Progenitor cell of endocrine pancreas (in vitro differentiated cells): ENCODE results near the gene KRTAP5-7. TPM values are rescaled to one million over a fixed set of nuclear protein-coding genes. Genes with fewer than 3 reads are reported as not detected.

Source experiments
- DNase-seq: peaks from one replicate; pipeline ENCODE4 v3.0.0; 2021; ENCODE audit warnings: low spot score; ENCODE audit not compliant: unreplicated experiment
- H3K27ac Mint-ChIP-seq: 2 replicates; pipeline ENCODE4 v1.8.0; 2021; ENCODE audit warnings: mild to moderate bottlenecking, moderate library complexity, mixed read lengths
- H3K27me3 Mint-ChIP-seq: 2 replicates; pipeline ENCODE4 v1.8.0; 2021; ENCODE audit warnings: mixed read lengths
- H3K36me3 Mint-ChIP-seq: 2 replicates; pipeline ENCODE4 v1.8.0; 2022; ENCODE audit warnings: mixed read lengths; ENCODE audit not compliant: insufficient read depth
- H3K4me1 Mint-ChIP-seq: 2 replicates; pipeline ENCODE4 v1.8.0; 2021; ENCODE audit warnings: low read depth, mixed read lengths
- H3K4me3 Mint-ChIP-seq: 2 replicates; pipeline ENCODE4 v1.8.0; 2021; ENCODE audit warnings: low read depth, mild to moderate bottlenecking, moderate library complexity, mixed read lengths
- H3K9me3 Mint-ChIP-seq: 2 replicates; pipeline ENCODE4 v1.8.0; 2021; ENCODE audit warnings: low read depth, mixed read lengths
- total RNA-seq: library from RNA; stranded (reverse); gene quantifications from 2 replicates; pipeline ENCODE4 v1.2.1, GENCODE V29; 2021
- TF ChIP-seq, protein P1 (sequence below): fragments of 200-600 bp; sonication (generic); IDR thresholded peaks from one replicate; pipeline ENCODE4 v1.5.0; 2021; ENCODE audit warnings: antibody characterized with exemption, mild to moderate bottlenecking; ENCODE audit not compliant: unreplicated experiment

KRTAP5-7 gene
- total RNA-seq, 1 donor from 2014 or later = 0.41 TPM

DNA sequence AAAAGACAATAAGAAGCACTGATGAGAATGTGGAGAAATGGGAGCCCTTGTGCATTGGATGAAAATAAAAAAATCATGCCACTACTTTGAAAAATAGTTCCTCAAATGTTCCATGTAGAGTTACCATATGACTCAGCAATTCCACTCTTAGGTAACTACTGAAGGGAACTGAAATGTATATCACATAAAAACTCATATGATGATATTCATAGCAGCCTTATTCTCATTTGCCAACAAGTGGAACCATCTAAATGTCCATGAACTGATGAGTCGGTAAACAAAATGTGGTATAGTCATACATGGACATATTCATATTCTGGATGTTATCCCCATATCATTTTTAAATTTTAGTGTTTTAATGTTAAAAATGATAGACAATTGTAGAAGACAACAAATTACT lies 24.6 kb downstream of the KRTAP5-7 start:
- no peaks in the 10 kb centered on the region for H3K4me1 Mint-ChIP-seq
- DNase-seq = no peak
- no peaks in the 10 kb centered on the region for H3K36me3 Mint-ChIP-seq
- H3K27me3 Mint-ChIP-seq = peaks cover 17% of the 10 kb centered on the region
- no peak overlapping the region for H3K27ac Mint-ChIP-seq
- no peaks in the 10 kb centered on the region for H3K9me3 Mint-ChIP-seq
- H3K4me3 Mint-ChIP-seq = no peak overlapping the region
- TF ChIP-seq, protein P1, sequence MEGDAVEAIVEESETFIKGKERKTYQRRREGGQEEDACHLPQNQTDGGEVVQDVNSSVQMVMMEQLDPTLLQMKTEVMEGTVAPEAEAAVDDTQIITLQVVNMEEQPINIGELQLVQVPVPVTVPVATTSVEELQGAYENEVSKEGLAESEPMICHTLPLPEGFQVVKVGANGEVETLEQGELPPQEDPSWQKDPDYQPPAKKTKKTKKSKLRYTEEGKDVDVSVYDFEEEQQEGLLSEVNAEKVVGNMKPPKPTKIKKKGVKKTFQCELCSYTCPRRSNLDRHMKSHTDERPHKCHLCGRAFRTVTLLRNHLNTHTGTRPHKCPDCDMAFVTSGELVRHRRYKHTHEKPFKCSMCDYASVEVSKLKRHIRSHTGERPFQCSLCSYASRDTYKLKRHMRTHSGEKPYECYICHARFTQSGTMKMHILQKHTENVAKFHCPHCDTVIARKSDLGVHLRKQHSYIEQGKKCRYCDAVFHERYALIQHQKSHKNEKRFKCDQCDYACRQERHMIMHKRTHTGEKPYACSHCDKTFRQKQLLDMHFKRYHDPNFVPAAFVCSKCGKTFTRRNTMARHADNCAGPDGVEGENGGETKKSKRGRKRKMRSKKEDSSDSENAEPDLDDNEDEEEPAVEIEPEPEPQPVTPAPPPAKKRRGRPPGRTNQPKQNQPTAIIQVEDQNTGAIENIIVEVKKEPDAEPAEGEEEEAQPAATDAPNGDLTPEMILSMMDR = no peak

DNA sequence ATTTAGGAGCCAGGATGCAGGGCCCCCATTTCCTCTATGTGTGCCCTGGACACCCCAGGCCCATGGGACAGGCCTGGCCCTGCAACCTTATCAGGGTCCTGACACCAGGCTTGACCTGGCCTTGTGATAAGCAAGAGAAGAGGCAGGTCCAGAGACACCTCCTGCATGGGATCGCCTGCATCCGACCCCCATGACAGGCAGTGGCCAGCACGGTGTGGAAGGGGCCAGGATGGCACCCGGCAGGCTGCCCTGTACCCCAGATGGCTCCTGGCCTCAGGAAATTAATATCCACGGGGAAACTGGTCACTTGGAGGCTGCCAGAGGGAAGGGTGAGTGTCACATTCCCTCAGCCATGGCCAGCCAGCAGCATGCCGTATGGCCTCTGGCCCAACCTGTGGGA lies 27.9 kb downstream of the KRTAP5-7 start:
- H3K4me1 Mint-ChIP-seq = no peaks in the 10 kb centered on the region
- TF ChIP-seq, protein P1 = no peak
- DNase-seq = no peak
- no peaks in the 10 kb centered on the region for H3K36me3 Mint-ChIP-seq
- H3K27me3 Mint-ChIP-seq = peaks cover 5% of the 10 kb centered on the region
- H3K9me3 Mint-ChIP-seq = peaks cover 4% of the 10 kb centered on the region
- no peak overlapping the region for H3K27ac Mint-ChIP-seq
- H3K4me3 Mint-ChIP-seq = no peak overlapping the region

DNA sequence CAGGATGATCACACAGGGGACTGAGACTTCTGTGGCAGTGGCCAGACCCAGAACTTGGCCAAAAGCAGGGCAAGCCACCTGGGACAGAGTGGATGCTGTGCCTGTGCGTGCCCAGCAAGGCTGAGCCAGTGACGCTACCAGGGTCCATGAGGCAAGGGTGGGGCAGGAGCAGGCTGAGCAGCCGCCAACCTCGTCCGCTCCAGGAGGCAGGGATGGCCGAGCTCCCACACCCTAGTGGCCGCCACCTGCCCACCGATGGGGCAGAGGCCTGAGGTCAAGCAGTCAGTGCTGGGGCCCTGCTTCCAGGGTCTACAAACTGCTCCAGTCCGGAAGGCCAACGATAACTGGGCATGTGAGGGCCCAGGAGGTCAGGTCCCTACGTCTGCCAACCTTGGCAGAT lies 28.4 kb downstream of the KRTAP5-7 start:
- Mint-ChIP-seq H3K9me3 (peaks cover 6% of the 10 kb centered on the region), H3K36me3 (no peaks in the 10 kb centered on the region), H3K4me3 (no peak overlapping the region), H3K27ac (no peak overlapping the region), H3K27me3 (no peaks in the 10 kb centered on the region), H3K4me1 (no peaks in the 10 kb centered on the region)
- TF ChIP-seq, protein P1 = no peak
- no peak for DNase-seq

DNA sequence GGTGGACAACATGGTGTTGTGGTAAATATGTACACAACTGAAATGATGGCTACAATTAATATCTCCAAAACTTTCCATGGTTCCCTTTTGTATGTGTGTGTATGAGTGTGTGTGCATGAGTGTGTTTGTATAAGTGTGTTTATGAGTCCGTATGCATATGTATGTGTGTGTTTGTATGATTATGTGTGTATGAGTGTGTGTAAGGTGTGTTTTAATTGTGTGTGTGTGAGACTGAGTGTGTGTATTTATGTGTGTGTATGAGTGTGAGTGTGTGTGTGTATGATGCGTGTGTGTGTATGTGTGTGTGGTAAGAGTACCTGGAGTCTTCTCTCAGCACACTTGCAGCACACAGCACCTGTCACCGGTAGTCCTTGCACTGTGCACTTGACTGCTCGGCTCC lies 29.0 kb downstream of the KRTAP5-7 start:
- H3K9me3 Mint-ChIP-seq = peaks cover 7% of the 10 kb centered on the region
- TF ChIP-seq, protein P1 = no peak
- H3K4me1 Mint-ChIP-seq = no peaks in the 10 kb centered on the region
- no peaks in the 10 kb centered on the region for H3K36me3 Mint-ChIP-seq
- DNase-seq = no peak
- peaks cover 2% of the 10 kb centered on the region for H3K27me3 Mint-ChIP-seq
- no peak overlapping the region for H3K4me3 Mint-ChIP-seq
- H3K27ac Mint-ChIP-seq = no peak overlapping the region

DNA sequence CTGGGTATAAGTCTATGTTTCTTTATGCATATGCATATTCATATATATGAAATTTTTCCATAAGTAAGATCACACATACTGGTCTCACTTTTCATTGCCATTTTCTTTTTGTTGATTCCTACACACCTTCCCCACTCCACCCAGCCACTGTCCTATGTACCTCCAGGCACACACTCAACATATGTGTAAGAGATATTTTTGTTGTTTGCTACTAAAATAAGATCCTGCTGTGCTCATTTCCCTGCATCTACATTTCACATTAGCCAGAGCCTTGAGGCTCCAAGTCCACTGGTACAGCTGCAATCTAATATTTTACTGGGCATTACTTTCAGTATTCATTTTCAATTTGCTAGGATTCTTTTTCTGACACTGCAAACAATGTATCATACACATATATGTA lies 30.2 kb downstream of the KRTAP5-7 start:
- TF ChIP-seq, protein P1 = no peak
- H3K27me3 Mint-ChIP-seq = peaks cover 4% of the 10 kb centered on the region
- H3K4me3 Mint-ChIP-seq = no peak overlapping the region
- H3K36me3 Mint-ChIP-seq = no peaks in the 10 kb centered on the region
- H3K27ac Mint-ChIP-seq = no peak overlapping the region
- H3K4me1 Mint-ChIP-seq = no peaks in the 10 kb centered on the region
- peaks cover 7% of the 10 kb centered on the region for H3K9me3 Mint-ChIP-seq
- DNase-seq = no peak
